Endothelial cell of umbilical vein (primary cell): ENCODE measurements around the gene KCTD16. TPM values are rescaled to one million over a fixed set of nuclear protein-coding genes. Genes with fewer than 3 reads are reported as not detected.

ENCODE experiments used
- BruUV-seq: library from RNA; stranded (reverse); fragments of 400-500 nt; replicated peaks from 2 replicates; lab custom pipeline; 2021; lab: Mats Ljungman, UMichigan
- CTCF ChIA-PET: fragments of 300-600, 350-600 bp; sonication (Branson Sonifier 250); formaldehyde crosslinking; loops from one replicate; lab custom pipeline; 2021; ENCODE audit warnings: antibody characterized with exemption, inconsistent platforms; lab: Charles Lee
- POLR2A ChIA-PET: fragments of 300-600, 350-600 bp; sonication (Branson Sonifier 250); formaldehyde crosslinking; loops from one replicate; lab custom pipeline; 2021; ENCODE audit warnings: antibody characterized with exemption, inconsistent platforms; lab: Charles Lee
- DNase-seq: peaks from one replicate; pipeline ENCODE4 v3.0.0-alpha.2; 2011; ENCODE audit warnings: low read depth, low spot score
- FAIRE-seq: peaks from 2 replicates; lab custom pipeline; 2011; peaks lifted over from hg19 to GRCh38; lab: Jason Lieb, UNC
- H2AFZ ChIP-seq: 2 replicates; pipeline ENCODE4 v1.6.0; 2012; ENCODE audit warnings: low read depth, low read length, control low read depth, inconsistent platforms
- H3K27ac ChIP-seq: 2 replicates; pipeline ENCODE4 v1.5.1; 2011; ENCODE audit warnings: low read depth, mild to moderate bottlenecking, control low read depth, low read length, moderate library complexity; ENCODE audit not compliant: insufficient read depth
- H3K27me3 ChIP-seq, 2 experiments: 2 replicates each; pipeline versions ENCODE4 v1.6.0 to v1.6.1; 2011; ENCODE audit warnings: low read length in 2 of 2, mixed read lengths in 1 of 2; ENCODE audit not compliant: control insufficient read depth in 2 of 2, insufficient read depth in 2 of 2
- H3K36me3 ChIP-seq, 2 experiments: 2 replicates in 1 of 2; 3 replicates in 1 of 2; pipeline ENCODE4 v1.5.1; 2011; ENCODE audit warnings: low read length in 2 of 2, mild to moderate bottlenecking in 1 of 2, moderate library complexity in 1 of 2; ENCODE audit not compliant: control insufficient read depth in 2 of 2, insufficient read depth in 2 of 2; ENCODE audit errors: extremely low read depth in 1 of 2
- H3K4me1 ChIP-seq: 3 replicates; pipeline ENCODE4 v1.5.1; 2011; ENCODE audit warnings: mild to moderate bottlenecking, low read length; ENCODE audit not compliant: control insufficient read depth, insufficient read depth; ENCODE audit errors: extremely low read depth
- H3K4me2 ChIP-seq: 2 replicates; pipeline ENCODE4 v1.6.1; 2011; ENCODE audit warnings: low read length, control low read depth, mixed read lengths; ENCODE audit not compliant: insufficient read depth
- H3K4me3 ChIP-seq, 3 experiments: fragments of 200-600 bp in 1 of 3; sonication (generic), shearing (Covaris generic) in 1 of 3; replicated peaks in 1 of 3; 2 replicates each; pipeline ENCODE4 v1.5.1; 2011 to 2016; ENCODE audit warnings: control low read depth in 3 of 3, low read length in 3 of 3, mild to moderate bottlenecking in 2 of 3, inconsistent platforms in 1 of 3, low read depth in 1 of 3, moderate library complexity in 1 of 3; ENCODE audit not compliant: insufficient read depth in 1 of 3
- H3K79me2 ChIP-seq: 2 replicates; pipeline ENCODE4 v1.6.0; 2012; ENCODE audit warnings: low read length, inconsistent platforms; ENCODE audit not compliant: control insufficient read depth, insufficient read depth
- H3K9ac ChIP-seq: replicated peaks from 2 replicates; pipeline ENCODE3; 2011; ENCODE audit warnings: low read length, control low read depth; ENCODE audit not compliant: insufficient read depth; ENCODE audit errors: extremely low read depth
- H3K9me1 ChIP-seq: replicated peaks from 3 replicates; pipeline ENCODE4 v1.6.0; 2011; ENCODE audit warnings: mild to moderate bottlenecking, low read length; ENCODE audit not compliant: control insufficient read depth, insufficient read depth; ENCODE audit errors: extremely low read depth
- H3K9me3 ChIP-seq: replicated peaks from 2 replicates; pipeline ENCODE4 v1.5.1; 2012; ENCODE audit warnings: low read length, inconsistent platforms; ENCODE audit not compliant: control insufficient read depth, insufficient read depth
- H4K20me1 ChIP-seq: replicated peaks from 2 replicates; pipeline ENCODE3; 2011; ENCODE audit warnings: mild to moderate bottlenecking, low read length; ENCODE audit not compliant: control insufficient read depth, insufficient read depth; ENCODE audit errors: extremely low read depth
- CTCF ChIP-seq, 2 donors: IDR thresholded peaks; 1 replicate in 1 of 2; 2 replicates in 1 of 2; pipeline ENCODE4 v1.5.1; 2011; ENCODE audit warnings: low read length in 2 of 2, mild to moderate bottlenecking in 2 of 2, moderate library complexity in 2 of 2, control low read depth in 1 of 2, inconsistent platforms in 1 of 2, low read depth in 1 of 2; ENCODE audit not compliant: insufficient read depth in 1 of 2; ENCODE audit errors: extremely low read depth in 1 of 2
- EZH2 ChIP-seq: IDR thresholded peaks from 2 replicates; pipeline ENCODE4 v1.6.1; 2012; ENCODE audit warnings: borderline replicate concordance, low read depth, mild to moderate bottlenecking, moderate library complexity, low read length, inconsistent platforms; ENCODE audit not compliant: severe bottlenecking
- FOS ChIP-seq: IDR thresholded peaks from 2 replicates; pipeline ENCODE4 v1.6.1; 2011; ENCODE audit warnings: mild to moderate bottlenecking, low read length, moderate library complexity, borderline replicate concordance; ENCODE audit not compliant: insufficient read depth
- GATA2 ChIP-seq: IDR thresholded peaks from 2 replicates; pipeline ENCODE4 v1.7.0; 2011; ENCODE audit warnings: low read depth, mild to moderate bottlenecking, moderate library complexity, mixed read lengths, low read length; ENCODE audit not compliant: insufficient read length, insufficient read depth
- JUN ChIP-seq: IDR thresholded peaks from 2 replicates; pipeline ENCODE4 v1.6.1; 2011; ENCODE audit warnings: borderline replicate concordance, low read depth; ENCODE audit not compliant: insufficient read length, insufficient read depth
- MAX ChIP-seq: IDR thresholded peaks from 2 replicates; pipeline ENCODE4 v1.6.1; 2011; ENCODE audit not compliant: insufficient read depth, insufficient read length
- MYC ChIP-seq: IDR thresholded peaks from one replicate; pipeline ENCODE4 v1.6.1; 2011; ENCODE audit warnings: mild to moderate bottlenecking, low read depth, low read length
- dilution Hi-C: fragments of 300-500 bp; cut with MboI; formaldehyde crosslinking; loops from one replicate; pipeline ENCODE4 v1.15.0; 2019; ENCODE audit warnings: low sequenced_read_pairs; ENCODE audit not compliant: extremely low pct_ligation_motif_present
- intact Hi-C: fragments of 100-400 bp; cut with micrococcal nuclease; formaldehyde crosslinking; loops from one replicate; pipeline ENCODE4 v1.10.0; 2022
- polyA plus RNA-seq, 4 experiments: library from polyadenylated mRNA; depleted of rRNA in 3 of 4; stranded (reverse) in 3 of 4; unstranded in 1 of 4; fragments of >200 nt; gene quantifications; 2 replicates each; pipeline versions ENCODE4 v1.2.1 to v1.2.3, GENCODE V29; 2011 to 2012; ENCODE audit warnings: missing spikeins in 1 of 4
- total RNA-seq: library from RNA; stranded (reverse); gene quantifications from 2 replicates; pipeline ENCODE4 v1.2.3, GENCODE V29; 2021

The KCTD16 gene
- total and polyA plus RNA-seq, 2 donors (not counting 3 experiments of a cell fraction or from before 2014, with no cell fraction given) = 0.21 to 0.49 TPM

DNA sequence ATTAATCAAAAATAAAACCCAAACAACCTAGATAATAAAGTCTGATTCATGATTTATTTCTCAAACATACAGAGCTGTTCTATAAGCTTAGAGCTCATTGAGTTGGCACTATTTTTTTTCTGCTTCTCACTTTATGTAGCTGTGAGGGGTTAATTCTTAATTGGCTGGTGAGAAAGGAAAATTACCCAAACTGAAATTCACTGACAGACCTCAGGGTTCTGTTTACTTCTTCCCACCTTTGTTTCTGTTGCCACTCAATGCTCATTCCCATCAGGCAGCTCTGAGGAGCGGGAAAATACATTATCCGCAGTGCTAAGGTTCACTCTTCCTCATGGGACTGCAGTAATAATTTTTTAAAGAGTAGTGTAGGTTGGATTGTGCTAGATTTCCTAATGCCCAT lies 139.9 kb downstream of the KCTD16 start:
- H3K27ac ChIP-seq = no peak overlapping the region
- intact Hi-C loops = no loop called here

More for the DNA sequence above, 139.9 kb downstream of the KCTD16 start:
- Histone ChIP-seq H4K20me1 (no peaks in the 10 kb centered on the region), H3K36me3 (no peaks in the 10 kb centered on the region), H3K4me3 (no peak overlapping the region), H3K4me2 (no peak overlapping the region), H3K9me1 (no peaks in the 10 kb centered on the region), H3K9me3 (no peaks in the 10 kb centered on the region), H2AFZ (no peak overlapping the region), H3K79me2 (no peaks in the 10 kb centered on the region), H3K4me1 (no peaks in the 10 kb centered on the region), H3K27me3 (no peaks in the 10 kb centered on the region), H3K9ac (no peak overlapping the region)
- no peak for FAIRE-seq
- CTCF ChIA-PET = no interaction called here
- DNase-seq = no peak
- no peak for TF ChIP-seq MYC
- no peak for TF ChIP-seq FOS
- no peak for TF ChIP-seq MAX
- TF ChIP-seq EZH2 = no peak
- TF ChIP-seq JUN = no peak
- TF ChIP-seq GATA2 = no peak
- TF ChIP-seq CTCF (IDR thresholded peaks at IDR 0.05; ENCODE audit: extremely low read depth in 1 of 2, insufficient read depth in 1 of 2, low read depth in 1 of 2, low read length in 2 of 2) = no peak
- POLR2A ChIA-PET = no interaction called here
- no TSS peak for BruUV-seq
- dilution Hi-C loops = no loop called here
